ENCODE measurements around the gene ALKAL2.

Gene ALKAL2

DNA sequence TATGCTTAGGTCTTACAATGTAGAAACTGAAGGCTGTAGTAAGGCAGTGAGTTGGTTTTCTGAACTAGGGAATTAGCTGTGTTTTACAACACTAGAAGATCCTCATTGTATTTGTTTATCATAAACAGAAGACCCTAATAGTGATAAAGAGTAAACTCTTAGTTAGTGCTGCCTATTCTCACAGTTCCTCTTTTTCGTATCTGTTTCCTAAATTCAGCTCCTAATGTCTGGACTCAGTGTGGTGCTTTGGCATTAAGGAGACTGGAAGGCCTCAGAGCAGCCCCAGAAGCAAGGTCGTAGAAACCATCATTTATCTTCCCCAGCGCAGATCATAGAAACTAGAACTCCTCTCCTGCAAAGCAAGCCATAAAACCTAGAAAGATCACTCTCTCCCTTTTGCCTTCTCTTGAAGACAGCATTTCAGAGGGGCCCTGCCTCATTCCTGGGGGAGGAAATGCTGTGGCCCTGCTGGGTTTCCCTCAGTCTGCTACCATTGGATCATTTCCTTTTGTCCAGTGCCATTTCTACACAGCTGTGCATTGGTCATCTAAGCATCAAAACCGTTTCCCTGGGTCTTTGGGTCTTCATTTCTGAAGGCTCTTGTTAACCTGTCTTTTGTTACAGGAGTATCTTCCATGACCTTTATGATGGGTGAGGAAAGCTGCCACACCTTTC lies 18.4 kb downstream of the ALKAL2 start:
- no peak for DNase-seq

DNA sequence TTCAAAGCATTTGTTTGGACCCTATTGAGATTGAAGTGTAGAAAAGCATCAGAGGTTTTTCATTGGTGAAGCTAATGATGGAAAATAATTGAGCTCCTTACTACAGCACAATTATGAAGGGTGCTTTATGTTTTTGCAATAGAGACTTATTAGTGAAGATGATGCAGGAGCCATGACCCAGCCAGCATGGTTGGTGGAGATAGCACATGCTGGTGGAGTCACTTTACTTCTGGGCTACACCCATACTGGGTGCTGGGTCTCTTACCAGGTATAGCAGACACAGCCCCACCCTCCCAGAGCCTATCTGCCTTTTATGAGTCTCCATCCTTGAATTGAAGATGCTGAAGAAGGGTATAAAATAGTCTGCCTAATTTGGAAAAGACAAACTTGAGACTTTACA lies 19.6 kb downstream of the ALKAL2 start:
- no peak for DNase-seq

DNA sequence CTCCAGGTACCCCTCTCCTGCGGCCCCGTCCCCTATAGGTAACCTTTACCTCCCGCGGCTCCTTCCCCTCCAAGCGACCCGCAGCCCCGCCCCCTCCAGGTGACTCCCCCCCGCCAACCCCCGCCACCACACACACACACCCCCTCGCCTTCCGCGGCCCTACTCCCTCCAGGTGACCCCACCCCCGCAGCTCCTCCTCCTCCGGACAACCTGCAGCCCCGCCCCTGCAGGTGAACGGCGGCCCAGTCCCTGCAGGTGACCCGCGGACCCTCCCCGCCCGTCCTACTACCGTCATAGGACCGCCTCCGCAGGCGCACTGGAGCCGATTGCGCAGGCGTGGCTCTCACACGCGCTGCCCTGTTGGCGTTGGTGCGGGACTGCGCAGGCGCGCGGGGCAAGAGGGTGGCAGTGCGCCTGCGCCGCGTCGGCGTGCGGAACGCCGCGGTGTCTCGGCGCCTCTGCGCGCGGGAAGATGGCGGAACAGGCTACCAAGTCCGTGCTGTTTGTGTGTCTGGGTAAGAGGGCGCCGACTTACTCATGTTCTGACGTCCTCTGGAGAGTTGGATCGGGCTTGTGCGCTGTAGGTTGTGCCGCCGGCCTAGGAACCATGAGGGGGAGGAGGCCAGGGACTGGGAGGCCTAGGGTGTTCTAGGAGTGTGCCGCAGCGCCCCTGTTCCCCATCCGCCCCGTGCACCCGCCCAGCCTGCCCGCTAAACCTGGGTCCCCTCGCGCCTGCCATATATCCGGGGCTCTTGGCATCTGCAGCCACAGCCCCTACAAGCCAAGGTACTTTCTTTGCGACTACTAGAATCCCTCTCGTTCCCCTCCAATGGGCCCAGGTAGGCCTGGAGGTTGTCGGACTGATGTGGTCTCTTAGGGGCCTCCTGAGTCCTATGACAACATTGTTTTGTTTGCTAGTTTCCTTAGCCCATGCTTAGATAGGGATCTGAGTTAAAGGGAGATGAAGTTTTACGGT lies 23.1 kb downstream of the ALKAL2 start, which contains the start of gene ACP1:
ACP1 (plus strand) TSS at position 455 of the 976 bp plus-strand sequence; CDS start at position 473, 18 bp downstream.
- peak; percentile 92 for DNase-seq

DNA sequence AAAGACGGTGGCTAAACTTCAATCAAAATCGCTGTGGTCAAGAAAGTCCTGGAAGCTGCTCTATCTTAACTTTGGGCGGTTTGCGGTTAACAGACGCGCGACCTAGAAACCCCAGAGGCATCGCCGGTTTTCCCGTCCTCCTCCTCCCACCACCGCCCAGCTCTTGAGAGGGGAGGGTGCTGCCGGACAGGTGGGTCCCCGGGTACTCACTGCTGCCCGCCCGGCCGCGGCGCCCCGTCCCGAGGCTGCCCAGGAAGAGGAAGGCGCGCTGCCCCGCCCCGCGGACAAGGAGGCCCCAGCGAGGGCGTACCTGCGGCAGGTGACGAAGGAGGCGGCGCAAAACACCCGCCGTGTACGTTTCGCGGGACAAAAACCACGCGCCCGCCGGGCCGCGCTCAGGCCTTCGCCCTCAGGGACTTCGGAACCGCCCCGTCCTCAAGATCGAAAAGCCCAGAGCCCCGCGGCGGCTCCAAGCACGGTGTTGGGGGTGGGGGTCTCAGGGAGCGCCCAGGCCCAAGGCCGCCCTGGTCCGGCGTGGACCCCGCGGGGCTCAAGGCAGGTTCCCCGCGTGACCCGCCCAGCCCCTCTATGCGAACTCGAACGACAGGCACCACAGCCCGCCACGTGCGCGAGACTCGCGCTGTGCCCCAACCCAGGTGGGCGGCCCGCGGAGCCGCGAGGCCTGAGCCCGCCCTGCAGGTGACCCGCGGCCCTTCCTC lies 24.0 kb downstream of the ALKAL2 start, which contains the start of gene SH3YL1:
SH3YL1 (minus strand) TSS at position 259 of the 719 bp plus-strand sequence; CDS start at position 211, 48 bp downstream.
- DNase-seq: no peak

DNA sequence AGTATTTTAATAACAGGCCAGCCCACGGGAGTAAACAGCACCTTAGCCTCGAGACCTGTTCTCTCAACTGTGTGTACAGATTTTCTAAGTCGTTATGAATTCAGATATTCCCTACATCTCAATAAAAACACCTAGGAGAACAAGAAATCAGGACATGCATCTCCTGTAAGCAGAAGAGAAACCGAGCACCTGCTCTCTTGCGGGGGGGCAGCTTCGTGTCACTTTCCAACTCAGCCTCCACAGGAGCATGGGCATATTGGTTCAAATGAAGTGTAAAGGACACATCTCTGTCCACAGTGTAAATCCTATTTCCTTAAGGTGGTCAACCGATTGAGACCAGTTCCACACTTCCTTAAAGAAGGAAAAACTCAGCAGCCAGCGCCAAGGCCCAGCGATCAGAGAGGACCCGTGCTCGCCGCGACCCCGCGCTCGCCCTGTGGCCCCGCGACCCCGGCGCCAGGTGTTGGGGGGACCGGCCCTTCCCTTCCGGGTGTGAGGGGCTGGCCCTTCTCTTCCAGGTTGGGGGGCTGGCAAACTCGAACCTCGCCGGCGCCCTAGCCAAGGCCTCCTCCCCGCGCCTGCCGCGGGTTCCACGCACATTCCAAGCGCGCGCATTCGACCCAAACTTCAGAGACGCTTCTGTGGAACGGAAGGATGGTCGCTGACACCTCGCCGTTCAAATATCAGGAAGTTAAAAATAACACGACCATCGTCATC lies 24.7 kb downstream of the ALKAL2 start:
- no peak for DNase-seq

DNA sequence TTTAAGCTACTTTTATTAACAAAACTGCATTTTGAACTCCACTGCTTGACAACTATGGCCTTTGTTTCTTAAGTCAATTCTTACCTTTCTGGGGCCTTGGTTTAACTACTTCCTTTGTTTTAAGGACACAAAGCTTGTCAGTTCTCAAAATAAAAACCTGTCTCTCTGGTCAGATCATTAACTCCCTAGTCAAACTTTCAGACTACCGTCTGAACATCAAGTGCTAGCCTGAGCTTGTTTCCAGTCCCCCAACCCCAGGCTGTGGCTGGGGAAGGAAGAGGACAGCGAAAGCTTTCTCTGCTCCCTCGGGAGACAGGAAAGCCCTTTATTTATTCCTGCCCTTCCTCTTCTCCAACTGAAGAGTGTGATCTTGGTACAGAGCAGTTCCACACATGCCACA lies 25.8 kb downstream of the ALKAL2 start:
- DNase-seq: no peak

DNA sequence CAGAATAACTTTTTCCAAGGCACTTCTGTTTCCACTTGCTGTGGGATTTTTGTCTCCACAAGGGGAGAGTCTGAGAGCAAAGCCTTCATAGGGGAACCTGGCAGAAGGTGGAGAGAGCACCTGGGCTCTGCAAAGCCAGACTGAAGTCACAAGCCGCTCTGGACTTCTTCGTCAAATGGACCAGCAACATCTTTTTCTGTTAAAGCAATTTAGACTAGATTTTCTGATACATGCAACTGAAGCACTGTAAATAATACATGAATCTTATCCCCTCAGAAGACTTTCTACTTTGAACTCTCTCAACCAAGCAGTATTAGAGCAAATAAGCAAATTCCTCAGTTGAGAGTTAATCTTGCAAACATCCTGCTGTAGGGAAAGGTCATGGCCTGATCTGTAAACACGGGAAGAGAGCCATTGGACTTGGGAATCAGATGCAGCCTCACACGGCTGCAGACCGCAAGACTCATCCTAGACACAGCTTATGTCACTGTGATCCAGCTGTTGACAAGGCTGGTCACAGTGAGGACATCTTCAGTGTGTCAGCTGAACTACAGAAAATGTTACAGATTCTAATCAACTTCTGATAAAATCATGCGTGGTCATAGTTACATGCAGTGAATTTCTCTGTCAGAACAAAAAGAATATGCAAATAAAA lies 27.3 kb downstream of the ALKAL2 start:
- no peak for DNase-seq

DNA sequence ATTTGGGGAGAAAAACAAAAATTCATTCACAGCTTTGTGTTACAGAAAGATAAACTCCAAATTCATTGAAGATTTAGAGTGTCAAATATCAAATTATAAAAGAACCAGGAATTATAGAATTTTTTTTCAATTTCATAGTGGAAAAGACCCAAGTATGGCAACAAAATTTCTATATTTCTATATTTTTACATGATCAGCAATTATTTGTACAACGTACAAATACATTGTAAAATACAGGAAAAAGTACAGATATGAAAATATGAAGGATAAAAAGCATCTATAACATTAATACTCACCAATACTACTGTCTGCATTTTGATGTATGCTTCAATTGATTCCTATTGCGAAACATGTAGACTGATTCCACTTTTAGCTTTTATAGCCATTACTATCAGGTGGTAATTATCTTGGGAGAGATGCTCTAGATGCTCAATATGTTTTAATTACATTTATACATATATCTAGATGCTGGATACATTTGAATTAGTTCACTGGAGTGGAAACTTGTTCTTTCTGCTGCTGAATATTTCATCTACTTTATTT lies 28.0 kb downstream of the ALKAL2 start:
- DNase-seq: no peak

DNA sequence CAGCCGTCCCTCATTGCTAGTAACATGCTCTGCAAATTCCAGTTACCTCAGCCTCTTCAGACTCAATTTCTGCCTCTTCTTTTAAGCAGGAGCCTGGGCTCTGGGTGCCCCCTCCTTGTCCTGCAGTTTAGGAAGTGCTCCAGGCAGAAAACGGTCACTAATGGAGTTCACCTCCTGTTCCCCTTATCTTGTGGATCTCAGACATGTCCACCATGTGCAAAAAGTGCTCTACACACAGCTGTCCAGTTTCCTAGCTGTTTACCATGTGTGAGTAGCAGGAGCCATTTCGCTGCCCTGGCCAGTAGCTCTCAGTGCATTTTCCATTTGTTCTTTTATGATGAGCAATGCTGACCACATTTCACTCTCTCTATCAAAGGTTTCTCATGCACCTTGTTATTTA lies 29.0 kb downstream of the ALKAL2 start:
- no peak for DNase-seq

DNA sequence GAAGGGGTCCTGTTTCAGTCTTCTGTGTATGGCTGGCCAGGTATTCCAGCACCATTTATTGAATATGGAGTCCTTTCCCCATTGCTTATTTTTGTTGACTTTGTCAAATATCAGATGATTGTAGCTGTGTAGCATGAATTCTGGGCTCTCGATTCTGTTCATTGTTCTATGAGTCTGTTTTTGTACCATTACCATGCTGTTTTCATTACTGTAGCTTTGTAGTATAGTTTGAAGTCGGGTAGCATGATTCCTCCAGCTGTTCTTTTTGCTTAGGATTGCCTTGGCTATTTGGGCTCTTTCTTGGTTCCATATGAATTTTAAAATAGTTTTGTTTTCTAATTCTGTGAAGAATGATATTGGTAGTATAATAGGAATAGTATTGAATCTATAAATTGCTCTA lies 30.0 kb downstream of the ALKAL2 start:
- no peak for DNase-seq

DNA sequence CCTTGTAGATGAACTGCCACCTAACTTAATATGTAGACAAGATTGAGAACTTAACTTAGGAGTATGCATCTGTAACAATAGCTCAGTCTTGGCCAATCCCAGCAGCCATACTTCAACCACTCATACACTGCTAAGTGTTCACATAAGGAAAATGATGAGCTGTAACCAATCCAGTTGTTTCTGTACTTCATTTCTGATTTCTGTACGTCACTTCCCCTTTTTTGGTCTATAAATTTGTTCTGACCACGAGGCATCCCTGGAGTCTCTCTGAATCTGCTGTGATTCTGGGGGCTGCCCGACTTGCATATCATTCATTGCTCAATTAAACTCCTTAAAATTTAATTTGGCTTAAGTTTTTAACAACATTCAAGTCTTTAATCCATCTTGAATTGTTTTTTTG lies 30.5 kb downstream of the ALKAL2 start:
- no peak for DNase-seq

DNA sequence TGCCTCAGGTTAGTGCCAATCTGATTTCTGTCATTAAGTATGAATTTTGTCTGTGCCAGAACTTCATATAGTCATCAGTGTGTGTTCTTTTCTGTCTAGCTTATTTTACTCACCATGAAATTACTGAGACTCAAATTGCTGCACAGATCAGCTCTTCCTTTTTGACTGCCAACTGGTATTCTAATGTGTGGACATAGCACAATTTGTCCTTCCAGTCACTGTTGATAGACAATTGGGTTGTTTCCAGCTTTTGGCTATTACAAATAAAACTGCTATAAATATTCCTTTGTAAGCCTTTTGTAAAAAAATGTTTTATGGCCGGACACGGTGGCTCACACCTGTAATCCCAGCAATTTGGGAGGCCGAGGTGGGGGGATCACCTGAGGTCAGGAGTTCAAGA lies 31.8 kb downstream of the ALKAL2 start:
- no peak for DNase-seq

DNA sequence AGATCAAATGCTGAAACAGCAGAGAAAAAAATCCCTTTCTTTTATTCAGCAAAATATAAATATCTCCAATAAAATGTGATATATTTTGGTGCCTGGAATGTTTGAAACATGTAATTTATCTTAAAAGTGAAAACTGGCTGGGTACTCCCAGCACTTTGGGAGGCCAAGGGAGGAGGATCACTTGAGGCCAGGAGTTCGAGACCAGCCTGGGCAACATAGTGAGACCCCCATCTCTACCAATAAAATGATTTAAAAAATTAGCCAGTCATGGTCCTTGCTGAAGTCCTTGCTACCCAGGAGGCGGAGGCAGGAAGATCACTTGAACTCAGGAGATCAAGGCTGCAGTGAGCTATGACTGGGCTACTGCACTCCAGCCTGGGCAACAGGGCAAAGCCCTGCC lies 32.7 kb downstream of the ALKAL2 start:
- DNase-seq: no peak

DNA sequence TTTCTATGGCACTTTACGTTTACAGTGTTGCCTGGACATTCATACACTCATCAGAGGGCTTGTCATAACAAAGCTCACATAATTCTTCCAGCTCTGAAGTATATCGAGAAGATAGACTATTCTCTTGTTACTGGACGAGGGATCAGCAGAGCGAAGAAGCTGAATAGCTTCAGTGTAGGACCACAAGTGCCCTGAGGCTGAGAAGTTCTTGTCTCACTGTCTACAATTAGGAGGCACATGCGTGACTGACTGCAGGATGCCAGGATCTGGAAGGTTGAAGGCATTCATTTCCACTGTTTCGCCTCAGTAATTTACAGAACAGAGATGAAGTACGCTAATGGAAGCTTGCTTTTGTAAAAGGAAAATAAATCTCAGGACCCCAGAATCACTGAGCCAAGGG lies 33.6 kb downstream of the ALKAL2 start:
- no peak for DNase-seq

DNA sequence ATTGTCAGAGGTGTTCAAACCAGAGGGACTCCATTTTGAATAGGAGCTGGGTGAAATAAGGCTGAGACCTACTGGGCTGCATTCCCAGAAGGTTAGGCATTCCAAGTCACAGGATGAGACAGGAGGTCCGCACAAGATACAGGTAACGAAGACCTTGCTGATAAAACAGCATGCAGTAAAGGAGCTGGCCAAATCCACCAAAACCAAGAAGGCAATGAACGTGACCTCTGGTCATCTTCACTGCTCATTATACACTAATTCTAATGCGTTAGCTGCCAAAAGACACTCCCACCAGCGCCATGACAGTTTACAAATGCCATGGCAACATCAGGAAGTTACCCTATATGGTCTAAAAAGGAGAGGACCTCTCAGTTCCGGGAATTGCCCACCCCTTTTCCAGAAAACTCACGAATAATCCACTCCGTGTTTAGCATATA lies 34.7 kb downstream of the ALKAL2 start:
- DNase-seq: no peak

DNA sequence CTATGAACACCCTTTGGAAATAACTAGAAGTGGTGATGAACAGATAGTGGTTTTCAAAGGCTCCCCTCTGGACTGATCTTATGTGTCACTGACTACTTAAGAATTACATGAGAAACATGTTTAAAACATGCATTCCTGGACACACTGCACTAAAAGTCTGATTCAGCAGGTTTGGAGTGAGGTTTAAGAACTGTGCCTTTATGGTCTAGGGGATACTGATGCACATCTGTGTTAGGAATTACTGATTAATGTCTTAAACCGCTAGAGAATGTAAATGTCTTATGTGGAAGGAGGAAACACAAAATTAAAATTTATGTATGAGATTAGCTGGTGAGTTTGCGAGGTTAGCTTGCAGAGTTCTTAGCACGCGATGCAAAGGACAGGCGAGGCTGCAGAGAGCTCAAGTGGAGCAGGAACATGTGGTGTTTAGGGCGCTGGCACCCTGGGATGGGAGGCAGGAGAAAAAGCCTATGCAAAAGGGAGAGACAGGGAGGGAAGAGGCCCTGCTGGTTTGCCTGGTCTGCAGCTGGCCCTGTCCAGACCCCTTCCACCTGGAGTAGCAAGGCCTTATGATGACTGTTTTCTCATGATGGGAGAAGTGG lies 35.8 kb downstream of the ALKAL2 start:
- DNase-seq: no peak

DNA sequence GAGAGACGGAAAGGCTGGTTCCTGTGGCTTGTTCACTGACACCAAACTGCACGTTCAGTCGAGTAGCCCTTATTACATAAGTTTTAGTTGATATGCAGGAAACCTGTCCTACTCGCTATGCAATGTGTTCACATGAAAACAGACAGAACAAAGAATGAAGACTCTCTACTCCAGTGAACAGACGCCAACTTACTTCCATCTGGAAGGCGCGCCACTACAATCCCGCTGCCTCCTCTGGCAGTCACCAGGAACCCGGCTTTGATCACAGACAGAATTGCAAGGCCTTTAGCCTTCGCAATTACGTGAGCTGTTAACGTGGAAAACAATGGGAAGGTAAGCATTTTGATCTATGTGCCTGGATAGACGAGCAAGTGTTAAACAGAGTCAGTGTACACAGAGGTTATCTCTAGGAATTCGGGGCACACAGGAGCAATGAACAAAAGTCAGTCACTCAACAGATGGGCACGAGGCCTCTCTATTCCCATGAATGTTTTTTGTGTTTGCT lies 38.3 kb downstream of the ALKAL2 start:
- DNase-seq: no peak

DNA sequence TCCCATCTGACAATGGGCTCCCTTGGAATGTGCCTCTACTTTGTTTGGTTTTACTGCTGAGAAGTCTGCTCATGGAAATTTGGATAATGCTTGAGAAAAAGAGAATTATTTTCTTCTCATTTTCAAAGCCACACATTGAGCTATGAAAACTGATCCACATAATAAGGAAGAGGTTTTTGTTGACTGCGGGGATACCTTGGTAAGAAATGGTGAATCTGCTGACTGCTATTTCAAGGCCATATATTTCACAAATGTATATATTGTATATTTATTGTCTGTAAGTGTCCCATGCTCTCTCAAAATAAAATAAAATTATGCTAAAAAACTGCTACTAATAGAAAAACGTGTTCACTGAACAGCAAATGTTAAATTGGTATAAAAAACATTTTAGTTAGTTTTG lies 39.2 kb downstream of the ALKAL2 start:
- no peak for DNase-seq

DNA sequence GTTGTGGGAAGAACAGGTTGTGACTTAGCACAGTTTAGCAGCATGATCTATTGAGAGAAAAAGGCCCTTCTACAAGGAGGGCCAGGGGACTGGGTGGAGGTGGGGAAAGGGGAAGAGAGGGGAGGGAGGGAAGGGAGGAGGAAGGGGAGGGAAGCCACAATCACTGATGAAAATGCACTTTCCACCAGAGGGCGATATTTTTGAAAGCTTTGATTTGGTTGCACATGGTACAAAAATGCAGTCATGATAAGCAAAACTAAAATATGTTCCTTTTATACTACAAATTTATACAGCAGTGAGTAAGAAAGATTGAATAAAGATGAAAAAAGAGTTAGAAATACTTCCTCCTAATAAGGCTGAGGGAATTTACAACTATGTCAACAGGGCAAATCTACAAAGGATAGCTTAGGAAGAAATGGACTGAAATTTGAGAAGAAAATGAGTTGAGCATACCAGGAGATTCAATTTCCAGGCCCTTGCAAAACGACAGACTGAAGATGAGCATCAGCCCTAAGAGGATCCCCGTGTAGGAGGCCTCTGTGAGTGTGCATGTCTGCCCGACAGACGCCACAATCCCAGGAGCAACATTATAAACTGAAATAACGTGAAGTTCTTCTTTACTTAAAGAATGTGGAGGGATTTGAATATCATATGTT lies 41.3 kb downstream of the ALKAL2 start:
- DNase-seq: peak; percentile 67

DNA sequence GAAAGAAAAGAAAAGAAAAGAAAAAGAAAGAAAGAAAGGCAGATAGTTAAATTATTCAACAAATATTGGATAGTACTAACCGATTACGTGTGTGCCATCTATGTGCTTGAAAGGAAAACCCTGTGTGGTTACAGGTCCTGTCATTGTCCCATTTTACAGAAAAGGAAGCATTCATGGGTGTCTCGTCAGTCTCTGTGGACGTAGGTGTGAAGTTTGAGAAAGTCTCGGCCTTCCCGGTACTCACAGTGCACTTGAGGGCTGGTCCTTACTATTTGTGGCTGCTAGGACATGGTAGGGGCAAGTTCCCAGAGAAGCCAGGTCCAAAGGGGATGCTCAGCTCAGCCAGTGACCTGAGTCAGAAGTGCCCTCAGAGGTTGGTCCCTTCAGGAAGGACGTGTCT lies 43.3 kb downstream of the ALKAL2 start:
- DNase-seq: no peak
